Measurements from ENCODE around the gene JMJD4. TPM values are rescaled to one million over a fixed set of nuclear protein-coding genes. Genes with fewer than 3 reads are reported as not detected.

JMJD4 gene
- total and polyA plus RNA-seq, 9 of the 15 experiments (the other 6 are each of a cell fraction or from before 2014, with no cell fraction given), result 1.4 to 42.6 (median 29.2) TPM

GRCh38 chr1:227748496-227749182, 13.5 kb upstream of the JMJD4 start (continued):
- 0 out of 2 replicates have a peak, but pooled peaks have one; percentile 40 for TF ChIP-seq ZNF589 (CRISPR knock-in tag; IDR thresholded peaks at IDR 0.05; ENCODE audit: low read depth)
- no peak for TF ChIP-seq TAF1 (IDR thresholded peaks at IDR 0.05; ENCODE audit: control insufficient read depth, extremely low read depth, insufficient read depth, low read length, severe bottlenecking)
- TF ChIP-seq CREB1 (IDR thresholded peaks at IDR 0.05), result peak; percentile 91
- TF ChIP-seq CREB1 (CRISPR knock-in tag; IDR thresholded peaks at IDR 0.05), result peak; percentile 92
- TF ChIP-seq ZNF175 (CRISPR knock-in tag; IDR thresholded peaks at IDR 0.05; ENCODE audit: low read depth), result no peak
- peak; percentile 78; the same call in 1 of the 2 replicates for TF ChIP-seq DPF2 (IDR thresholded peaks at IDR 0.05)
- TF ChIP-seq XRCC3 (IDR thresholded peaks at IDR 0.05), result no peak
- TF ChIP-seq ZNF143 (CRISPR knock-in tag; IDR thresholded peaks at IDR 0.05), result no peak
- peak; percentile 30; the same call in 1 of the 2 replicates for TF ChIP-seq DEAF1 (CRISPR knock-in tag; IDR thresholded peaks at IDR 0.05)
- TF ChIP-seq ZNF133 (CRISPR knock-in tag; IDR thresholded peaks at IDR 0.05), result no peak
- TF ChIP-seq MECOM (CRISPR knock-in tag; IDR thresholded peaks at IDR 0.05), result peak; percentile 74; the same call in 1 of the 2 replicates
- TF ChIP-seq RBM17 (IDR thresholded peaks at IDR 0.05; ENCODE audit: borderline replicate concordance, low read depth, low read length), result no peak
- TF ChIP-seq E4F1 (CRISPR knock-in tag; IDR thresholded peaks at IDR 0.05; ENCODE audit: borderline replicate concordance), result no peak
- peak; percentile 86 for TF ChIP-seq ARID1B (IDR thresholded peaks at IDR 0.05)
- TF ChIP-seq KDM5B (IDR thresholded peaks at IDR 0.05; ENCODE audit: insufficient replicate concordance, low read depth, low read length), result no peak
- TF ChIP-seq ETV1 (tag; conservative IDR thresholded peaks at IDR 0.05; ENCODE audit: low read depth), result no peak
- no peak for TF ChIP-seq ZC3H8 (IDR thresholded peaks at IDR 0.05)
- no peak for TF ChIP-seq SAFB2 (IDR thresholded peaks at IDR 0.05; ENCODE audit: borderline replicate concordance, low read depth, low read length, severe bottlenecking)
- no peak for TF ChIP-seq DMBX1 (CRISPR knock-in tag; IDR thresholded peaks at IDR 0.05; ENCODE audit: borderline replicate concordance)
- no peak for TF ChIP-seq SMAD1 (IDR thresholded peaks at IDR 0.05; ENCODE audit: low read depth, low read length, partially characterized antibody)
- no peak for TF ChIP-seq CREB3L1 (IDR thresholded peaks at IDR 0.05; ENCODE audit: borderline replicate concordance, low read depth)
- no peak for TF ChIP-seq RBM14 (IDR thresholded peaks at IDR 0.05; ENCODE audit: borderline replicate concordance, insufficient read depth, low read depth, low read length)
- peak; percentile 92; the same call in 1 of the 2 replicates for TF ChIP-seq TARDBP (IDR thresholded peaks at IDR 0.05)
- TF ChIP-seq MXI1 (IDR thresholded peaks at IDR 0.05; ENCODE audit: low read depth, low read length), result no peak
